ENCODE measurements around the gene ZNF891.

GRCh38 chr12:133135747-133136146, 5.7 kb upstream of the ZNF891 start:
- no peak for TF ChIP-seq CTCF (IDR thresholded peaks at IDR 0.05)
- no peak for TF ChIP-seq POLR2AphosphoS5 (IDR thresholded peaks at IDR 0.05; ENCODE audit: insufficient read depth in 1 of 2, low read depth in 1 of 2)

Data from vagina (tissue), 2 donors.